Lower leg skin (tissue), 3 donors: ENCODE data around the gene AFTPH.

Experiments
- CTCF ChIP-seq, 3 donors: fragments of 450-650 bp; IDR thresholded peaks; one replicate each; pipeline ENCODE4 v1.5.1; 2016; ENCODE audit warnings: antibody characterized with exemption in 3 of 3, mild to moderate bottlenecking in 3 of 3, moderate library complexity in 2 of 3
- POLR2A ChIP-seq, 2 donors: fragments of 450-650 bp; IDR thresholded peaks; one replicate each; pipeline ENCODE4 v1.6.1; 2016 to 2017; ENCODE audit warnings: antibody characterized with exemption in 2 of 2, mild to moderate bottlenecking in 1 of 2, moderate library complexity in 1 of 2

- TF ChIP-seq POLR2A (IDR thresholded peaks at IDR 0.05) (no peak), CTCF (IDR thresholded peaks at IDR 0.05) (no peak)
These were observed 67.1 kb downstream of the AFTPH start for GRCh38 chr2:64591188-64591587.
